Forelimb muscle (tissue), 1 donor: Measurements from ENCODE around the gene NAGS. TPM values are rescaled to one million over a fixed set of nuclear protein-coding genes. Genes with fewer than 3 reads are reported as not detected.
"Not testable (repeated sequence)": the region's sequence is repeated elsewhere in the genome, so short reads cannot be mapped to it uniquely, and the experiment has no call there.

ENCODE experiments used
- DNase-seq: peaks from one replicate; pipeline ENCODE4 v3.0.0-alpha.2; 2013; ENCODE audit warnings: low read depth
- polyA plus RNA-seq: library from polyadenylated mRNA; unstranded; fragments of 120-200 nt; gene quantifications from one replicate; pipeline ENCODE4 v1.2.1, GENCODE V29; 2013; ENCODE audit not compliant: insufficient read length

Gene NAGS
- polyA plus RNA-seq, 1 donor: 0.48 TPM

GRCh38 chr17:44043272-44043696 is 38.9 kb downstream of the NAGS start:
- no peak for DNase-seq

- no peak for DNase-seq
Observed at GRCh38 chr17:44044071-44044470, 39.6 kb downstream of the NAGS start.

GRCh38 chr17:44045486-44045885 is 41.1 kb downstream of the NAGS start:
- DNase-seq: no peak

- not testable (repeated sequence) for DNase-seq
Observed at GRCh38 chr17:44046893-44047292, 42.5 kb downstream of the NAGS start.

- DNase-seq: no peak
Observed at GRCh38 chr17:44049294-44050060, 45.1 kb downstream of the NAGS start.

- DNase-seq: no peak
Observed at GRCh38 chr17:44053125-44053872, 48.9 kb downstream of the NAGS start.

Other genes with a start within 250 kb of the NAGS start
- gene SOST, start 245.8 kb upstream of the NAGS start, polyA plus RNA-seq: not detected
- gene DUSP3, start 225.6 kb upstream of the NAGS start, polyA plus RNA-seq: 74.0 TPM
- gene CFAP97D1, start 224.2 kb upstream of the NAGS start, polyA plus RNA-seq: 0.05 TPM
- gene MPP3, start 171.5 kb upstream of the NAGS start, polyA plus RNA-seq: 4.4 TPM
- gene CD300LG, start 157.4 kb upstream of the NAGS start, polyA plus RNA-seq: 2.1 TPM
- 2.6 TPM for gene MPP2, start 97.1 kb upstream of the NAGS start, polyA plus RNA-seq
- gene PPY, start 62.1 kb upstream of the NAGS start, polyA plus RNA-seq: not detected
- not detected for gene PYY, start 50.7 kb upstream of the NAGS start, polyA plus RNA-seq
- gene TMEM101, start 10.3 kb downstream of the NAGS start, polyA plus RNA-seq: 32.6 TPM
- 26.7 TPM for gene LSM12, start 62.0 kb downstream of the NAGS start, polyA plus RNA-seq
- 35.0 TPM for gene G6PC3, start 66.1 kb downstream of the NAGS start, polyA plus RNA-seq
- gene HDAC5, start 119.0 kb downstream of the NAGS start, polyA plus RNA-seq: 60.7 TPM
- 2.4 TPM for gene HROB, start 137.3 kb downstream of the NAGS start, polyA plus RNA-seq
- 18.2 TPM for gene ASB16, start 166.1 kb downstream of the NAGS start, polyA plus RNA-seq
- 53.3 TPM for gene TMUB2, start 182.3 kb downstream of the NAGS start, polyA plus RNA-seq
- gene ATXN7L3, start 195.3 kb downstream of the NAGS start, polyA plus RNA-seq: 54.2 TPM
- 60.6 TPM for gene UBTF, start 215.1 kb downstream of the NAGS start, polyA plus RNA-seq